Fibroblast of mammary gland (primary cell): ENCODE results near the gene KCNF1.

Experiments used
- DNase-seq: peaks from one replicate; pipeline ENCODE4 v3.0.0-alpha.2; 2010; ENCODE audit warnings: low read depth
- H3K4me3 ChIP-seq: 2 replicates; pipeline ENCODE4 v1.5.1; 2011; ENCODE audit warnings: low read depth, mild to moderate bottlenecking, low read length, moderate library complexity; ENCODE audit not compliant: control insufficient read depth
- TF ChIP-seq, protein P1 (sequence below): conservative IDR thresholded peaks from 2 replicates; pipeline ENCODE4 v1.5.1; 2011; ENCODE audit warnings: low read depth, low read length, inconsistent platforms; ENCODE audit not compliant: control insufficient read depth, insufficient read depth

The KCNF1 gene

DNA sequence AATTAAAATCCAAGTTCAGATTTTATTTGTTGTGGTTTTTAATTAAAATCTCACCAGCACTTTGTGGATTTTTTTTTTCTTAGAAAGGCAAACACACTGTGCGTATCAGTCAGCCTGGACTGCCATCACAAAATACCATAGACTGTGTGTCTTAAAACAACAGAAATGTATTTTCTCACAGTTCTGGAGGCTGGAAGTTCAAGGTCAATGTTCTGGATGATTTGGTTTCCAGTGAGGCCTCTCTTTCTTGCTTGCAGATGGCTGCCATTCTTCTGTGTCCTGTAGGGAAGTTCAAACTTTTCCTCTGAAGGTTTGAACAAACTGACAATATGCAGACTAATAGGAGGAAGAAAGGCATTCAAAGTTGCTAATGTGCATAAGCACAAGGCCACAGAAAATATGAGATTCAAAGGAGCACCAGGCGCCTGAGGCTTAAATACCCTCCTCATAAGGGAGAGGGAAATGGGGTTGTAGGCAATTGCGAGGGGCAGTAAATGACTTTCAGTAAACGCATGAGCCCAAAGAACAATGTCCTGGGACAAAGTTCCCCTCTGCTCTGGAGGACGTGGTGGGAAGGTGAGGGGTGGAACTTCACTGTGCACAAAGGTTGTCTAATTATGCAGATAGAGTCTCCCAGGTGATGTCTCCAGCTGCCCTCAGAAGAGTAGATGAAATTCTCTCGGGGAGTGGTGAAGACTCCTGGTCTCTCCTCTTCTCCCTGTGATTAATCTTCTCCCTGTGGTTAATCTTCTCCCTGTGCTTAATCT is 26.5 kb upstream of the KCNF1 start:
- H3K4me3 ChIP-seq: no peak overlapping the region
- TF ChIP-seq, protein P1, sequence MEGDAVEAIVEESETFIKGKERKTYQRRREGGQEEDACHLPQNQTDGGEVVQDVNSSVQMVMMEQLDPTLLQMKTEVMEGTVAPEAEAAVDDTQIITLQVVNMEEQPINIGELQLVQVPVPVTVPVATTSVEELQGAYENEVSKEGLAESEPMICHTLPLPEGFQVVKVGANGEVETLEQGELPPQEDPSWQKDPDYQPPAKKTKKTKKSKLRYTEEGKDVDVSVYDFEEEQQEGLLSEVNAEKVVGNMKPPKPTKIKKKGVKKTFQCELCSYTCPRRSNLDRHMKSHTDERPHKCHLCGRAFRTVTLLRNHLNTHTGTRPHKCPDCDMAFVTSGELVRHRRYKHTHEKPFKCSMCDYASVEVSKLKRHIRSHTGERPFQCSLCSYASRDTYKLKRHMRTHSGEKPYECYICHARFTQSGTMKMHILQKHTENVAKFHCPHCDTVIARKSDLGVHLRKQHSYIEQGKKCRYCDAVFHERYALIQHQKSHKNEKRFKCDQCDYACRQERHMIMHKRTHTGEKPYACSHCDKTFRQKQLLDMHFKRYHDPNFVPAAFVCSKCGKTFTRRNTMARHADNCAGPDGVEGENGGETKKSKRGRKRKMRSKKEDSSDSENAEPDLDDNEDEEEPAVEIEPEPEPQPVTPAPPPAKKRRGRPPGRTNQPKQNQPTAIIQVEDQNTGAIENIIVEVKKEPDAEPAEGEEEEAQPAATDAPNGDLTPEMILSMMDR: no peak
- DNase-seq: no peak

GRCh38 chr2:10887476-10887875 is 24.3 kb upstream of the KCNF1 start:
- TF ChIP-seq, protein P1: no peak
- no peak for DNase-seq
- H3K4me3 ChIP-seq: no peak overlapping the region

DNA sequence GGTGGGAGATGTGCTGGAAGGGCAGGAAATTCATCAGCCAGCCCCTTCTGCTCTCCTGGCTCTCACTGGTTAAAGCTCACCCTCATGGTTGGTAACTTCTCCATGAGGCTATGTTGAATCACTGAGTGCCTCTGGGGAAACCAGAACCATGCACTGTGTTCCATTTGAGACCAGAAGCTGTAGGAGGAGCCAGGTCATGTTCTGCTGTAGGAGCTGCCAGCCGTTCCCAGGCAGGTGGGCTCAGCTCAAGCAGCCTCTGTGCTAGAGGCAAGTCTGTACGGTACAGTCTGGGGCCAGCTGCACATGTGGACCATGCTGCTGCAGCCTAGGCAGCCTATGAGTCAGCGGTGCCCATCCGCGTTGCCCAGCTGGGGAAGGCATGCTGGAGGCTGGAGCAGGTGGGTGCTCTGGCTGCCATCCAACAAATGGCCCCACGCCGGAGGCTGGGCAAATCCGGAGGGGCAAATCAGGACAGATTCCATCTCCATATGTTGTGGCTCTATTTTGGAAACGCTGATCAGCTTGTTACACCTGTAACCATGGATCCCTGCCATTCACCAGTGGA is 22.0 kb upstream of the KCNF1 start:
- TF ChIP-seq, protein P1: no peak
- no peak for DNase-seq
- no peak overlapping the region for H3K4me3 ChIP-seq

DNA sequence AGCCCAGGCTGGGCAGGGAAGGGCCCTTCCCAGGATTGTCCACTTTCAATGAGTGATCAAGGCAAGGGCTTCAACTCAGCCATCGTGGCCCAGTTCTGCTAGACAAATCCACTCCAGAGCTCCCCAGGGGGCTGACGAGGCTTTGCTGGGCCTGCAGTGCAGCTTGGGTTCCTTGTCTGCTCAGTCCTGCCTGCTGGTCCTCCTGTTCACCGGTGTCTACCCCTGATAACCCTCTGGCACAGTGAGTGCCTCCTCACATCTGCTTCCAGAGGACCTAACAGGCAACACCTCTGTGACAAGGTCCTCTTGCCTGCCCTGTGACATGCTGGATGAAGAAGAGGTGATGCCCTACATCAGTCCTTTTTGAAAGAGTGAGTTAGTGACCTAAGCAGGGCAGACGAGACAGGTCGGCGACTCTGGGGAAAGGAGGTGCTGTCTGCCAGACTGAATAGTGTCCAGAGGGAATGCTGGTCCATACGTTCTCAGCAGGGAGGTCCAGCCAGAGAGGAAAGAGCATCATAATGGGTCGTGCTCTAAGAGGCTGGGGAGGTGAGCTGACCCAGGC is 20.9 kb upstream of the KCNF1 start:
- TF ChIP-seq, protein P1: no peak
- DNase-seq: no peak
- H3K4me3 ChIP-seq: no peak overlapping the region

- DNase-seq: no peak
- TF ChIP-seq, protein P1: no peak
- H3K4me3 ChIP-seq: no peak overlapping the region
Observed at GRCh38 chr2:10891390-10891789, 20.3 kb upstream of the KCNF1 start.

- TF ChIP-seq, protein P1: no peak
- no peak for DNase-seq
- no peak overlapping the region for H3K4me3 ChIP-seq
Observed at GRCh38 chr2:10891848-10892247, 19.9 kb upstream of the KCNF1 start.
